SK-N-SH (cell line): ENCODE data around the gene LTA4H. TPM values are rescaled to one million over a fixed set of nuclear protein-coding genes. Genes with fewer than 3 reads are reported as not detected.

Experiments
- CTCF ChIA-PET: fragments of 300-600, 350-600 bp; formaldehyde crosslinking; extraction: SDS; loops from one replicate; lab custom pipeline; 2021; lab: Yijun Ruan, JAX
- POLR2A ChIA-PET: fragments of 350-600 bp; sonication (Branson Sonifier 250); formaldehyde crosslinking; extraction: SDS; loops from one replicate; lab custom pipeline; 2020; ENCODE audit warnings: antibody characterized with exemption, inconsistent platforms; lab: Yijun Ruan, JAX
- DNase-seq: peaks from one replicate; pipeline ENCODE4 v3.0.0; 2012
- H2AFZ ChIP-seq: fragments of 200-600 bp; sonication (generic); 2 replicates; pipeline ENCODE4 v1.8.1; 2016; ENCODE audit warnings: antibody characterized with exemption, mild to moderate bottlenecking, low read depth
- H3F3A ChIP-seq: fragments of 200-600 bp; sonication (generic); replicated peaks from 2 replicates; pipeline ENCODE3; 2016; ENCODE audit warnings: antibody characterized with exemption, mild to moderate bottlenecking; ENCODE audit not compliant: insufficient read depth
- H3K27ac ChIP-seq, 2 experiments: fragments of 200-500 bp in 1 of 2; fragments of 200-600 bp in 1 of 2; sonication (Bioruptor generic) in 1 of 2; sonication (generic), shearing (Covaris generic) in 1 of 2; 2 replicates each; pipeline versions ENCODE4 v1.5.1 to v1.6.1; 2014 to 2016; ENCODE audit warnings: low read depth in 2 of 2, inconsistent platforms in 1 of 2, low read length in 1 of 2, mild to moderate bottlenecking in 1 of 2, mixed read lengths in 1 of 2
- H3K27me3 ChIP-seq: fragments of 200-600 bp; sonication (generic), shearing (Covaris generic); 2 replicates; pipeline ENCODE4 v1.6.1; 2016; ENCODE audit warnings: mixed run types; ENCODE audit not compliant: insufficient read depth
- H3K36me3 ChIP-seq, 2 experiments: fragments of 200-500 bp in 1 of 2; fragments of 200-600 bp in 1 of 2; sonication (Bioruptor generic) in 1 of 2; sonication (generic) in 1 of 2; replicated peaks in 1 of 2; 2 replicates each; pipeline versions ENCODE3 to v1.5.1; 2014 to 2016; ENCODE audit warnings: low read length in 1 of 2, mild to moderate bottlenecking in 1 of 2; ENCODE audit not compliant: insufficient read depth in 2 of 2, control insufficient read depth in 1 of 2
- H3K4me1 ChIP-seq, 2 experiments: fragments of 200-500 bp in 1 of 2; fragments of 200-600 bp in 1 of 2; sonication (Bioruptor generic) in 1 of 2; sonication (generic), shearing (Covaris generic) in 1 of 2; 2 replicates each; pipeline versions ENCODE4 v1.5.1 to v1.6.1; 2014 to 2016; ENCODE audit warnings: low read depth in 1 of 2, low read length in 1 of 2, mixed run types in 1 of 2; ENCODE audit not compliant: insufficient read depth in 2 of 2, control insufficient read depth in 1 of 2
- H3K4me2 ChIP-seq: fragments of 200-600 bp; sonication (generic), shearing (Covaris generic); 2 replicates; pipeline ENCODE4 v1.6.1; 2017; ENCODE audit warnings: mixed run types
- H3K4me3 ChIP-seq, 2 experiments: fragments of 200-500 bp in 1 of 2; fragments of 200-600 bp in 1 of 2; sonication (Bioruptor generic) in 1 of 2; sonication (generic), shearing (Covaris generic) in 1 of 2; 2 replicates each; pipeline versions ENCODE4 v1.5.1 to v1.8.1; 2014 to 2016; ENCODE audit warnings: low read depth in 2 of 2, inconsistent platforms in 1 of 2, low read length in 1 of 2, mild to moderate bottlenecking in 1 of 2, mixed read lengths in 1 of 2, moderate library complexity in 1 of 2
- H3K79me2 ChIP-seq: fragments of 200-600 bp; sonication (generic); 2 replicates; pipeline ENCODE4 v1.8.1; 2017; ENCODE audit warnings: mild to moderate bottlenecking; ENCODE audit not compliant: insufficient read depth
- H3K9ac ChIP-seq: fragments of 200-600 bp; sonication (generic); 2 replicates; pipeline ENCODE4 v1.6.1; 2017; ENCODE audit warnings: mixed run types
- H3K9me2 ChIP-seq: fragments of 200-600 bp; sonication (generic); 2 replicates; pipeline ENCODE4 v1.6.1; 2017; ENCODE audit warnings: mixed run types
- H3K9me3 ChIP-seq: fragments of 200-600 bp; sonication (generic); 2 replicates; pipeline ENCODE4 v1.6.1; 2017; ENCODE audit warnings: mixed run types, mild to moderate bottlenecking, moderate library complexity
- H4K20me1 ChIP-seq: fragments of 200-600 bp; sonication (generic); 2 replicates; pipeline ENCODE4 v1.6.1; 2017; ENCODE audit warnings: mild to moderate bottlenecking, mixed run types; ENCODE audit not compliant: insufficient read depth
- CTCF ChIP-seq: fragments of 200-600 bp; sonication (generic); IDR thresholded peaks from 2 replicates; pipeline ENCODE4 v1.6.1; 2017; ENCODE audit warnings: antibody characterized with exemption, mild to moderate bottlenecking, moderate library complexity
- ELF1 ChIP-seq: IDR thresholded peaks from 2 replicates; pipeline ENCODE4 v1.4.0; 2012
- EZH2phosphoT487 ChIP-seq: fragments of 200-600 bp; sonication (generic); IDR thresholded peaks from 2 replicates; pipeline ENCODE4 v1.6.1; 2017; ENCODE audit warnings: low read depth, mixed run types, mild to moderate bottlenecking, antibody characterized with exemption, moderate library complexity, borderline replicate concordance
- FOXM1 ChIP-seq: IDR thresholded peaks from 2 replicates; pipeline ENCODE4 v1.4.0; 2012; ENCODE audit warnings: low read depth, mild to moderate bottlenecking
- GABPA ChIP-seq: IDR thresholded peaks from 2 replicates; pipeline ENCODE4 v1.4.0; 2012; ENCODE audit warnings: low read depth, mild to moderate bottlenecking
- IRF3 ChIP-seq: fragments of 150-350 bp; IDR thresholded peaks from 2 replicates; pipeline ENCODE4 v1.6.1; 2016; ENCODE audit warnings: mild to moderate bottlenecking, low read depth, low read length
- JUND ChIP-seq: IDR thresholded peaks from 2 replicates; pipeline ENCODE4 v1.4.0; 2012
- MXI1 ChIP-seq: IDR thresholded peaks from 2 replicates; pipeline ENCODE4 v1.6.1; 2012; ENCODE audit warnings: mild to moderate bottlenecking, low read depth, low read length, improper control_type of control experiment
- NFIC ChIP-seq: IDR thresholded peaks from 2 replicates; pipeline ENCODE4 v1.4.0; 2012; ENCODE audit warnings: borderline replicate concordance
- NRF1 ChIP-seq: IDR thresholded peaks from 2 replicates; pipeline ENCODE4 v1.6.1; 2012; ENCODE audit warnings: low read depth, mild to moderate bottlenecking, low read length
- POLR2AphosphoS5 ChIP-seq: IDR thresholded peaks from 2 replicates; pipeline ENCODE4 v1.6.1; 2012; ENCODE audit warnings: low read depth, low read length
- RAD21 ChIP-seq: IDR thresholded peaks from 2 replicates; pipeline ENCODE4 v1.6.1; 2012; ENCODE audit warnings: mild to moderate bottlenecking, low read length
- RCOR1 ChIP-seq: fragments of 150-350 bp; IDR thresholded peaks from 2 replicates; pipeline ENCODE4 v1.6.1; 2017; ENCODE audit warnings: antibody characterized with exemption, low read length
- REST ChIP-seq: IDR thresholded peaks from 2 replicates; pipeline ENCODE4 v1.6.1; 2012; ENCODE audit warnings: mild to moderate bottlenecking, low read depth, low read length, moderate library complexity
- RFX5 ChIP-seq: IDR thresholded peaks from 2 replicates; pipeline ENCODE4 v1.6.1; 2012; ENCODE audit warnings: mild to moderate bottlenecking, improper control_type of control experiment, low read length
- SIN3A ChIP-seq: IDR thresholded peaks from 2 replicates; pipeline ENCODE4 v1.6.1; 2012; ENCODE audit warnings: low read depth, mild to moderate bottlenecking, low read length, moderate library complexity, borderline replicate concordance
- TCF12 ChIP-seq: IDR thresholded peaks from 2 replicates; pipeline ENCODE4 v1.4.0; 2012
- TEAD4 ChIP-seq: IDR thresholded peaks from 2 replicates; pipeline ENCODE4 v1.4.0; 2012; ENCODE audit warnings: mild to moderate bottlenecking, borderline replicate concordance; ENCODE audit not compliant: insufficient read depth
- WGBS: methylation state at CpG from one replicate; pipeline ENCODE4 v1.1.6; 2017; ENCODE audit warnings: low lambda C conversion rate; 5-methylcytosine and 5-hydroxymethylcytosine counted together
- polyA plus RNA-seq, 3 experiments: library from polyadenylated mRNA; depleted of rRNA; stranded (reverse); fragments of >200 nt; gene quantifications; 2 replicates each; pipeline ENCODE4 v1.2.3, GENCODE V29; 2012

Gene LTA4H
- polyA plus RNA-seq, 1 of the 3 experiments (the other 2 are of a cell fraction) = 55.9 TPM

- ChIA-PET POLR2A (no interaction called here), CTCF (interaction anchor here (1.0 kb wide), 1 partner anchor 10 kb away, joined by 3 read pairs; no protein-coding TSS in a partner anchor)
- Histone ChIP-seq H4K20me1 (no peaks in the 10 kb centered on the region; the same call in 1 of the 2 replicates), H3K4me3 (no peak overlapping the region), H3K79me2 (0 out of 2 replicates have a peak, but pooled peaks cover 11% of the 10 kb centered on the region), H3F3A (no peaks in the 10 kb centered on the region), H2AFZ (no peak overlapping the region), H3K4me1 (no peaks in the 10 kb centered on the region), H3K36me3 (peaks cover 24 to 58% of the 10 kb centered on the region in 2 experiments), H3K27me3 (no peaks in the 10 kb centered on the region), H3K27ac (no peak overlapping the region), H3K4me2 (no peak overlapping the region)
- WGBS = 97% methylated on average over 1 of the region's 1 CpG
- no peak for DNase-seq
- TF ChIP-seq JUND (no peak), GABPA (no peak), FOXM1 (no peak), ELF1 (no peak), NFIC (no peak), IRF3 (no peak), RFX5 (no peak), NRF1 (no peak), CTCF (no peak), POLR2AphosphoS5 (no peak), REST (no peak), RCOR1 (no peak), TCF12 (no peak), MXI1 (no peak), EZH2phosphoT487 (no peak), TEAD4 (no peak), RAD21 (no peak), SIN3A (no peak)
- TF ChIP-seq, all 33 proteins: peak for 0
- Histone ChIP-seq H3K9me2 (no peaks in the 10 kb centered on the region), H3K9ac (no peak overlapping the region), H3K9me3 (no peaks in the 10 kb centered on the region)
These were observed 9.1 kb downstream of the LTA4H start for GRCh38 chr12:96026331-96026730.
